ENCODE measurements around the gene IFI30.
"Not testable (repeated sequence)": the region's sequence is repeated elsewhere in the genome, so short reads cannot be mapped to it uniquely, and the experiment has no call there.

The IFI30 gene

DNA sequence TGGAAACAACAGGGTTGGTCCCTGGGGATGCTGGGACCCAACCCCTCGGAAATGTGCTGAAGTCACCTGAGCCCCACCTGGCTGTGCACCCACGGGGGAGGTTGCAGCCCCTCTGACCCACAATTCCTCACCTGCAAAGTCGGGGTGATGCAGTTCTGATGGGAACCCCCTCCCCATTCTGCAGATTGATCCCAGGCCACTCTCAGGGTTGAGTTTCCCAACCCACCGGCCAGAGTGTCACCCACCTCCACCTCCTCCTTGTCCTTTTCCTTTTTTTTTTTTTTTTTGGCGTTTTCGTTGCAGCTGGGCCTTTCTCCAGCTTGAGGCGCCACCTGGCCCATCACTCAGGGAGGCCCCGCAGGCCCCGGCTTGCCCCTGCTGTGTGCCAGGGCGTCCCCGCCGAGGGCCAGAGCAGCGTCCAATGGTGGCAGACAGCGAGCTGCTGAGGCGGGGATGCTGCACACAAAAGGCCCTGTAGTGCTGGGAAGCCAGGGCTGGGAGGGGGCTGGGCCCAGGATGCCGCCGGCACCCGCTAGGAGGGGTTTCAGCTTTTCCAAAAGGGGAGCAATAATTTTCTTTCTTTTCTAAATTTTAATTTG, 16.0 kb upstream of the IFI30 start:
- no peak for TF ChIP-seq CTCF (IDR thresholded peaks at IDR 0.05)
- DNase-seq (ENCODE audit: low spot score), result no peak
- Histone ChIP-seq H3K27ac (peak overlapping the region; percentile 40 to 78), H3K4me3 (no peak overlapping the region)

DNA sequence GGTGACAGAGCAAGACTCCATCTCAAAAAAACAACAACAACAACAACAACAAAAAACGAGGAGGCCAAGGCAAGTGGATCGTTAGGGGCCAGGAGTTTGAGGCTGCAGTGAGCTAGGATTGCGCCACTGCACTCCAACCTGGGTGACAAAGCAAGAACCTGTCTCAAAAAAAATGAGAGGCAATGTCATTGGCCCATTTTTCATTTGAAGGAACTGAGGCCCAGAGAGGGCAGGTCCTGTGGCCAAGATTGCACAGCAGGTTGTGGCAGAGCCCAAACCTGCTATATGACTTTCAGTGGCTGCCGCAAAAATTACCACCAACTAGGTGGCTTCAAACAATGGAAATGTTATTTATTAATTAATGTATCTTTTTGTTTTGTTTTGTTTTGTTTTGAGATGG, 15.1 kb upstream of the IFI30 start:
- TF ChIP-seq CTCF (IDR thresholded peaks at IDR 0.05), result no peak
- no peak for DNase-seq (ENCODE audit: low spot score)
- no peak overlapping the region for H3K27ac ChIP-seq
- no peak overlapping the region for H3K4me3 ChIP-seq

- not testable (repeated sequence) for H3K27ac ChIP-seq; H3K4me3 ChIP-seq; DNase-seq (ENCODE audit: low spot score)
These were observed 14.5 kb upstream of the IFI30 start for GRCh38 chr19:18159059-18159616.

DNA sequence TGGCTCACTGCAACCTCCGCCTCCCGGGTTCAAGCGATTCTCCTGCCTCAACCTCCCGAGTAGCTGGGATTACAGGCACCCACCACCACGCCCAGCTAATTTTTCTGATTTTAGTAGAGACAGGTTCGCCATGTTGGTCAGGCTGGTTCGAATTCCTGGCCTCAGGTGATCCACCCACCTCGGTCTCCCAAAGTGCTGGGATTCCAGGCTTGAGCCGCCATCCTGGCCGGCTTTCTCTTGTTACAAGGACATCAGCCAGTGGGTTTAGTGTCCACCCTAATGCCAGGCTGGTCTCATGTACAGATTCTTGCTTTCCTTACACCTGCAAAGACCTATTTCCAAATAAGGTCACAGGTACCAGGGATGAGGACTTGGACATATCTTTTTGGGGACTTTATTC, 13.8 kb upstream of the IFI30 start:
- Histone ChIP-seq H3K27ac (peak overlapping the region in 1 of 2 donors; percentile 81), H3K4me3 (no peak overlapping the region)
- no peak for DNase-seq (ENCODE audit: low spot score)
- no peak for TF ChIP-seq CTCF (IDR thresholded peaks at IDR 0.05)

DNA sequence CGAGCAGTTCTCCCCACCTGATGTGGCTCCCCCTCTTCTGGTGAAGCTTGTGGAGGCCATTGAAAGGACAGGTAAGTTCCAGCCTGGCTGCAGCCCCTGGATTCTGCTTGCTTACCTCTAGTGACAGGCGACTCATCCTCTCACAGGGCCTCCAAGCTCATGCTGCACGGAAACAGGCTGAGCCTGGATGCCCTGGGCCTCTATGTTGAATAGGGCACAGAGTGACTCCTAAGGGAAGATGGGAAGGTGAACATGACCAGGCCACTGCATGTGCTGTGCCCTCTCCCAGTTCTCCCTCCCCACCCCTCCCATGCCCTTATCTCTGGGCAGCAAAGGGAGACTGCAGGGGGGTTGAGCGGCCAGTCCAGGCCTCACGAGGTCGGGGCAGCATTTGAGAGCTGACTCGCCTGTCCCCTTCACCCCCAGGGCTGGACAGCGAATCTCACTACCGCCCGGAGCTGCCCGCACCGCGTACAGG, 13.1 kb upstream of the IFI30 start:
- no peak for TF ChIP-seq CTCF (IDR thresholded peaks at IDR 0.05)
- DNase-seq (ENCODE audit: low spot score), result no peak
- H3K27ac ChIP-seq, result peak overlapping the region; percentile 66 to 81
- peak overlapping the region; percentile 69 for H3K4me3 ChIP-seq

DNA sequence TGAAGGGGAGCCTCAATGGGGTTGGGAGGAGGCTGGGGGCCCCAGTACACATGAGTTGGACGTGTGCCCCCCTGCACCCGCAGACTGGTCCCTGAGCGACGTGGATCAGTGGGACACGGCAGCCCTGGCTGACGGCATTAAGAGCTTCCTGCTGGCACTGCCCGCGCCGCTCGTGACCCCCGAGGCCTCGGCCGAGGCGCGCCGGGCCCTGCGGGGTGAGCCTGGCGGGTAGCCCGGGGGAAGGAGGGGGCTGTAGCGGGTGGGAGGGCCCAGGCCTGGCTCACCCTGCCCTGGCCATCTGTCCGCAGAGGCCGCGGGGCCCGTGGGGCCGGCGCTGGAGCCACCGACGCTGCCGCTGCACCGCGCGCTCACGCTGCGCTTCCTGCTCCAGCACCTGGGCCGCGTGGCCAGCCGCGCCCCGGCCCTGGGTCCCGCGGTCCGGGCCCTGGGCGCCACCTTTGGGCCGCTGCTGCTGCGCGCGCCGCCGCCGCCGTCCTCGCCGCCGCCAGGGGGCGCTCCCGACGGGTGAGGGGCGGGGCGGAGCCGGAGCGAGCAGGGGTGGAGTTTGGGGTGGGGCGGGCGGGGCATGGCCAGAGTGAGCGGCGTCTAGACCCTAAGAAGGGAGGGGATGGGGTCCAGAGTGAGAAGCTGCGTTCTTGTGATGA, 12.5 kb upstream of the IFI30 start:
- Histone ChIP-seq H3K4me3 (peak overlapping the region; percentile 69), H3K27ac (peak overlapping the region; percentile 66 to 81)
- peak; percentile 42 for TF ChIP-seq CTCF (IDR thresholded peaks at IDR 0.05)

GRCh38 chr19:18161636-18162002, 12.0 kb upstream of the IFI30 start:
- no peak for DNase-seq (ENCODE audit: low spot score)
- H3K4me3 ChIP-seq, result peak overlapping the region; percentile 69
- TF ChIP-seq CTCF (IDR thresholded peaks at IDR 0.05), result no peak
- H3K27ac ChIP-seq, result peak overlapping the region in 1 of 2 donors; percentile 81

More for the DNA sequence above, 12.5 kb upstream of the IFI30 start:
- no peak for DNase-seq (ENCODE audit: low spot score)
